Measurements from ENCODE around the gene PRRT4.

GRCh38 chr7:128351296-128352152, 10.0 kb downstream of the PRRT4 start:
- no peak for TF ChIP-seq CTCF (IDR thresholded peaks at IDR 0.05; ENCODE audit: insufficient read depth, low read length)
- TF ChIP-seq POLR2AphosphoS5 (IDR thresholded peaks at IDR 0.05; ENCODE audit: low read depth) = no peak
